GM18519 (cell line): ENCODE data around the gene CD244.
A peak's percentile ranks its signal among the peaks of the same experiment; 100 is the strongest.

ENCODE experiments used
- ATAC-seq: cut with Tn5 transposase; IDR thresholded peaks from one replicate; pipeline ENCODE4 v1.9.1; 2021; ENCODE audit warnings: mild to moderate bottlenecking, moderate library complexity; ENCODE audit not compliant: unreplicated experiment, low FRiP score

The CD244 gene

DNA sequence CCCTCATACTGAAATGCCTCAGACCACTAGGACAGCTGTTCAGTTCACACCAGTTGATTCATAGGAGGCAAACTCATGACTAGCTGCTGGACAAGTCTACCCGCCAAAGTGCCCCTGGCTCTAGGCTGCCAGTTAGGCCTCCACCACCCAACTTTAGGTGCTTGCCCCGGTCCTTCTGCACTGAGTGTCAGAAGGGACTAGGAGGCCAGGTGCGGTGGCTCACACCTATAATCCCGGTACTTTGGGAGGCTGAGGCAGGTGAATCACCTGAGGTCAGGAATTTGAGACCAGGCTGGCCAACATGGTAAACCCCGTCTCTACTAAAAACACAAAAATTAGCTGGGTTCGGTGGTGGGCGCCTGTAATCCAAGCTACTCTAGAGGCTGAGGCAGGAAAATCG lies 47.8 kb downstream of the CD244 start:
- ATAC-seq = no peak

DNA sequence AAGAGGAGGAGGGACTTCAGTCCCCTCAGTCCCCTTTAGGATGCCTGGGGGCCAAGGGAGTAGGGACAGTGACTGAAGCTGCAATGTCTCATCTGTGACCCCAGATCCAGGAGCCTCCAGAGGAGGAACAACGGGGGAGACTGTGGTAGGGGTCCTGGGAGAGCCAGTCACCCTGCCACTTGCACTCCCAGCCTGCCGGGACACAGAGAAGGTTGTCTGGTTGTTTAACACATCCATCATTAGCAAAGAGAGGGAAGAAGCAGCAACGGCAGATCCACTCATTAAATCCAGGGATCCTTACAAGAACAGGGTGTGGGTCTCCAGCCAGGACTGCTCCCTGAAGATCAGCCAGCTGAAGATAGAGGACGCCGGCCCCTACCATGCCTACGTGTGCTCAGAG lies 48.4 kb downstream of the CD244 start:
- no peak for ATAC-seq

DNA sequence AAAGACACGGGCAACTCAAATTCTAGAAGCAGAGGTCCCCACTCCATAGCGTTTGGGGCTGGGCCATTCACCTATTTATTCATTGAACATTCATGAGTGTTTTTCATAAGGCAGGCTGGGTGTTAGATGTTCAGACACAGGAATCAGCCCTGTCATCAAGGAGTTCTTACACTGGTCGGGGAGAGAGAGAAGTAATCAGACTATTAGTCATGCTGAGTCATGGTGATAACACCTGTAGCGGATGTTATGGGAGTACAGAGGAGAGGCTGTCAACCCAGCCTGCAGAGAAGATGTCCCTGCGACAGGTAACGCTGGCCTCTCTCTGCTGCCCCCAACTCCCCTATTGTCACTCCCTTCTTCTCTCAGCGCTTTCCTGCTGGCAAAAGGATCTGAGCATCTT lies 49.5 kb downstream of the CD244 start:
- no peak for ATAC-seq

DNA sequence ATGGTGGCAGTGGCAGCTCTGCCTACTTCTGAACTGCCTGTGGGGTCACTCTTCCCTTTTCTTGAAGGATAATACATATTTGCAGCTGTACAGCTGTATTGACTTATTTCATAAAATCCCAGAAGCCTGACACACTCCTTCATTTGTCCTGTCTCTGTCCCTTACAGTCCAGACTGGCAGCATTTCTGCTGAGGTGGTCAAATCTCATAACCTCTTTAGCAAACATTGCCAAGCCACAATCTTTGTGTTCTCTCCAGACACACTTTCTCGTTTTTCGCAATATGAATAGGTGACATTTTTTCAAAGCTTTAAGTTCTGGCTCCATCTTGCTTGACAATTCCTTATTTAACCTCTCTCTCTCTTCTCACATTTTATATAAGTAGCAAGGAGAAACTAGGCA lies 51.5 kb downstream of the CD244 start:
- ATAC-seq = no peak

DNA sequence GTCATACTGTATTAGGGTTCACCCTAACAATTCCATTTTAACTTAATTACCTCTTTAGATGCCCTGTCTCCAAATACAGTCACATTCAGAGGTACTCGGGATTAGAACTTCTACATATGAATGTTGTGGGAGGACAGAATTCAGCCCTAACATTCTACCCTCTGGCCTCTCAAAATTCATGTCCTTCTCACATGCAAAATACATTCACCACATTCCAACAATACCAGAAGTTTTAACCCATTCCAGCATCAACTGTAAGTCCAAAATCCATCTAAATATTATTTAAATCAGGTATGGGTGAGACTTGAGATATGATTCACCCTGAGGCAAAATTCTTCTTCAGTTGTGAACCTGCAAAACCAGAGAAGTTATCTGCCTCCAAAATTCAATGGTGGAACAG lies 52.2 kb downstream of the CD244 start:
- no peak for ATAC-seq

DNA sequence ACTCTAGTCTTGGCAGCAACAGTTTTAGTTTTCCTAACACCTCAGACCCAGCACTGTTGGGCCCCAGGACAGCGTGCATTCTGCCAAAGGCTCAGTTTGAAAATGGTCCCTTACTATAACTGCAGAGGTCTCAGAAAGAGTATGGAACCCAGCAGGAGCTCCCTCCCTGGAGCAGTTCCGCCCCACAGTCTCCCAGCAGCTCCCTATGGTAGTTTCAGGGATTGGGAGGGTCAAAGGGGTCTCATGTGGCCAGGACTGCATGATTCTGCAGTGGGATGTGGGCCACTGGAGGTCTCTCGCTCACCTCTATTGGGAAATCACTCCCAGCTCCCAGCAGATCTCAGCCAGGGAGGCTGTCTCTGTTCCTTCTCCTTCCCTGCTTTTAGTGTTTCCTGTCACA lies 54.4 kb downstream of the CD244 start:
- no peak for ATAC-seq

DNA sequence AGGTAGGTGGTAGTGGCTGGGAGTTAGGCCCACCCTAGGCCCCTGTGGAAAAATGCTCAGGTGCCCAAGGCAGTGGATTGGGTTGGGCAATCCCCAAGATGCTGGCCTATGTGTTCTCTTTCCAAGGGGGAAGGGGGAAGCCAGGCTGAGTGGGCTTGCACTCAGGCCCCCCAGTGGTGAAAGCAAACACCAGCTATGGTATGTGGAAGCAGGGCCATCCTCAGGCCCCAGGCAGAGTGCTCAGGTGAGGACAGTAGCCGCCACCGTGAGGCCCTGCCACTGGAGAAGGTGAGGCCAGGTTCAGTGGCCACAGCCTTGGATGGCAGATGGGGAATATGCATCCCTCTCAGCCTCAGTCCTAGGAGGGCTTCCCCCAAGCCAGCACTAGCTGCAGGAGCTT lies 54.9 kb downstream of the CD244 start:
- no peak for ATAC-seq

DNA sequence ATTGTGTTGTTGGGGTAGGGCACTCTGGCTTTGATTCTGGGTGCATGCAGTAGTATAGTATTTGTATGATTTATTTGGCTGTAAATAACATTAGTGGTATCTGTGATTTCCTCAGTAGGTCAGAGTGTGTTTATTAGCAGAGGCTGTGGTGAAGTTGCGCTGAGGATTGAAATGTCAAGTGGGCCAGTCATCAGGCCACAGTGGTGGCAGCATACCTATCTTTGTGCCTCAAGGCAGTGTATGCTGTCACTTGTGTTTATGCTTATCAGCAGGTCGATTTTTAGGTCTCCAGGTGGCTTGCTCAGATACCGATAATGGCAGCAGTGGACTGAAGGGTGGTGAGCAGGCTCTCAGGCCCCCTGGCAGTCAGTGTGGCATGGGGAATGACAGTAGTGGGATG lies 55.4 kb downstream of the CD244 start:
- no peak for ATAC-seq

DNA sequence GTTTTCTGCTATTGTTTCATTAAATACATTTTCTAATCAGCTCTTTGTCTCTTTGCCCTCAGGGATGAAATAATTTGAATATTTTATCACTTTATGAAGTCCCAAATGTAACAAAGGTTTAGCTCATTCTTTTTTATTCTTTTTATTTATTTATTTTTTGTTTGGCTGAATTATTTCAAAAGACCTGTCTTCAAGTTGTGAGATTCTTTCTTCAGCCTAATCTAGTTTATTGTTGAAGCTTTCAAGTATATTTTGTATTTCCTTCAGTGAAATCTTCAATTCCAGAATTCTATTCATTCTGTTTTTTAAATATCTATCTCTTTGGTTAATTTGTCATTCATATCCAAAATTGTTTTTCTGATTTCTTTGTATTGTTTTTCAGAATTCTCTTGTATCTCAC lies 55.9 kb downstream of the CD244 start:
- ATAC-seq = no peak

DNA sequence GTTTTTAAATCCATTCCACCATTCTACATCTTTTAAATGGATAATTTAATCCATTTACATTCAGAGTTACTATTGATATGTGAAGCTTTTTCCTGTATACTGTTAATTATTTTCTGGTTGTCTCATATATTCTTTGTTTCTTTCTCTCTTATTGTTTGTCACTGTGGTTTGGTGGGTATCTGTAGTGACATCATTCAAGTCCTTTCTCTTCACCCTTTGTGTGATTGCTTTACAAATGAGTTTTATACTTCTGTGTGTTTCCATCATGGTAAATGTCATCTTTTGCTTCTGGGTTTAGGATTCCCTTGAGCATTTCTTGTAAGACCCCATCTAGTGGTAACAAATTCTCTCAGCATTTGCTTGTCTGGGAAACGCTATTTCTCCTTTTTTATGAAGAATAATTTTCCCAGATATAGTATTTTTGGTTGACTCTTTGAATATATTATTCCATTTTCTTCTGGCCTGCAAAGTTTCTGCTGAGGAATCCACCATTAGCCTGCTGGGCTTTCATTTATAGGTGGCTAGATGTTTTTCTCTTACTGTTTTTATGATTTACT lies 56.5 kb downstream of the CD244 start:
- ATAC-seq = no peak

DNA sequence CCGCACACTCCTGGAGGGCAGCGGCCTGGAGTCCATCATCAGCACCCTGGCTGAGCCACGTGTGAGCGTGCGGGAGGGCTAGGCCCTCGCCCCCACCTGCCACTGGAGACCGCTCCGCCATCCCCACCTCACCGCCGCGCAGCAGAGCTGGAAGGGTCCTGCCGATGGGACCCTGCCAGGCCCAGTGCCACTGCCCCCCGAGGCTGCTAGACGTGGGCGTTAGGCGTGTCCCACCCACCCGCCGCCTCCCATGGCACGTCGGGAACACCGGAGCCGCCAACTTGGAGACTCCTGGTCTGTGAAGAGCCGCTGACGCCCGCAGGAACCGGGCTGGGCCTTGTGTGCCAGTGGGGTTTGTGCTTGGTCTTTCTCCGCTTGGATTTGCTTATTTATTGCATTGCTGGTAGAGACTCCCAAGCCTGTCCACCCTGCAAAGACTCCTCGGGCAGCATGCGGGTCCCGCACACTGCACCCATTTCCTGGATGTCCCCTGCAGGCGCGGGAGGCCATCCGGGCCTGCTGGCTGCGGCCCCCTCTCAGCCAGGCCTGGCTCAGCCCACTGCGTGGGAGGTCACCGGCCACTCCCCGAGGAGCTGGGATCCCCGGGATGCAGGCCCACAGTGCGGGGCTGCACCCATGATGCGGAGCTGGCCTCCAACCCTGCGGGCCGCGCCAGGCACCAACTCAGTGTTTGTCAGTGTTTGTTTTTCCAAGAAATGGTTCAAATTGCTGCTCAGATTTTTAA lies 60.7 kb downstream of the CD244 start:
- no peak for ATAC-seq

DNA sequence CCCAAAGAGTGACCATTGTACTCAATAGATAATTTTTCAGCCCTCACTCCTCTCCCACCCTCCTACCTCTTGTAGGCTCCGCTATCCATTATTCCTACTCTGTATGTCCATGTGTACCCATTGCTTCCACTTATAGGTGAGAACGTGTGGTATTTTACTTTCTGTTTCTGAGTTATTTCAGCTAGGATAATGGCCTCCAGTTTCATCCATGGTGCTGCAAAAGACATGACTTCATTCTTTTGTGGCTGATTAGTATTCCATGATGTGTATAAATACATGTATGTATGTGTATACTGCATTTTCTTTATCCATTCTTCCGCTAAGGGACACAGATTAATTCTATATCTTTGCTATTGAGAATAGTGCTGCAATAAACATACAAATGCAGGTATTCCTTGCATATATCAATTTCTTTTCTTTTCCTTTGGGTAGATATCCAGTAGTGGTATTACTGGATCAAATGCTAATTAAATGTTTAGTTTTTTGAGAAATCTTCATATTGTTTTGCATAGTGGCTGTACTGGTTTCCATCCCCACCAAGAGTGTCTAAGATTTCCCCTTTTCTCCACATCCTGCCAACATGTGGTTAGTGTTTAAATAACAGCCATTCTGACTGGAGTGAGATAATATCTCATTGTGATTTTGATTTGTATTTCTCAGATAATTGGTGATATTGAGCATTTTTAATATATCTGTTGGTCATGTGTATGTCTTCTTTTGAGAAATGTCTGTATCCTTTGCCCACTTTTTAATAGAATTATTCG lies 61.9 kb downstream of the CD244 start:
- no peak for ATAC-seq

DNA sequence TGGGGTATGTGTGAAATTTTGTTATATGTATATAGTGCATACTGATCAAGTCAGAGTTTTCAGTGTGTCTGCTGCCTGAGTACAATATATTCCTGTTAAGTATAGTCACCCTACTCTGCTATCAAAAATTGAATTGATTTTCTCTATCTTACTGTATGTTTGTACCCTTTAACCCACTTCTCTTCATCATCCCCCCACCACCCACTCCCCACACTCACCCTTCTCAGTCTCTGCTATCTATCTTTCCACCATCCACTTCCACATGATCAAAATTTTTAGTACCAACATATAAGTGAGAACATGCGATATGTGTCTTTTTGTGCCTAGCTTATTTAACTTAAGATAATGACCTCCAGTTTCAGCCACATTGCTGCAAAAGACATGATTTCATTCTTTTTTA lies 62.5 kb downstream of the CD244 start:
- no peak for ATAC-seq

DNA sequence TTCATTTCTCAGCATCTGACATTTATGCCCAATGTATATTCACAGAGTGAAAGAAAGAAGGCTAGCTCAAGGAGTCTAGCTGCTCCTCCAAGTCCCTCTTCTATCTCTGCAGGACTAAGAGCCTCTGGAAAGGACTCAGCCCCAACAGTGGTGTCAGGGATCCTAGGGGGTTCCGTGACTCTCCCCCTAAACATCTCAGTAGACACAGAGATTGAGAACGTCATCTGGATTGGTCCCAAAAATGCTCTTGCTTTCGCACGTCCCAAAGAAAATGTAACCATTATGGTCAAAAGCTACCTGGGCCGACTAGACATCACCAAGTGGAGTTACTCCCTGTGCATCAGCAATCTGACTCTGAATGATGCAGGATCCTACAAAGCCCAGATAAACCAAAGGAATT lies 63.0 kb downstream of the CD244 start:
- no peak for ATAC-seq

DNA sequence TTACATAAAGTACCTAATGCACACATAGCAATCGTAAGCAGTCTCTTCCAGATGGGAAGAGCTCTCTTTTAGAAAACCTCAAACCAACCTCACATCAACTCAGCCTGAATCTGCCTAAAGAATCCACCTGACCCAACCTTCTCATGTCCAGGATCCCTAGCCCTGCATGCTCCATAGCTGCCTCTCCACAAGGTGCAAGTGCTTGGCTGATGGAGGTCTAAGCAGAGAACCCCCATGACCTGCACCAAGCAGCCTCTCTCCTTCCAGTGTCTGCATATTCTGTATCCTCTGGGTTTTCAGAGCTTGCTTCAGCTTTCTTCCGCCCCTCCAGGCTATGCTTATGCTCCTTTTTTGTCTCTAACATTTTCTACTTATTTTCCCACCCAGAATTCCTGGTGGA lies 64.2 kb downstream of the CD244 start:
- ATAC-seq = no peak

DNA sequence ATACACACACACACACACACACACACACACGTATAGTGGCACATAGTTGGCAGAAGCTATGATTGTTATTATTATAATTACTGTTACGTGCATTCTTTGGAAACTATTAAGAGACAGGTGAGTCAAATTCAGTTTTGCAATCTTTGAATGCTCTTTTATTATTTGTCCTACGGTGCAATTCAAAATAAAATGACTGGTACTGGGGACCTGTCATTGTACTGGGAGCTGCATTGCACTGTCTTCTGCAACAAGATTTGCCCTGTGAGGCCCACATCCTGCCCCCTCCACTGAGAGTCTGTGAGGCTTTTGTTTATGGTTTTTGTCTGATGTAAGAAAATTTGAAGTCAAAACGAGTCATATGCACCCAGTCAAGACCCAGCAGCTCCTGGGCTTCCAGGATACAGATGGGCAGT lies 64.8 kb downstream of the CD244 start:
- ATAC-seq = no peak

DNA sequence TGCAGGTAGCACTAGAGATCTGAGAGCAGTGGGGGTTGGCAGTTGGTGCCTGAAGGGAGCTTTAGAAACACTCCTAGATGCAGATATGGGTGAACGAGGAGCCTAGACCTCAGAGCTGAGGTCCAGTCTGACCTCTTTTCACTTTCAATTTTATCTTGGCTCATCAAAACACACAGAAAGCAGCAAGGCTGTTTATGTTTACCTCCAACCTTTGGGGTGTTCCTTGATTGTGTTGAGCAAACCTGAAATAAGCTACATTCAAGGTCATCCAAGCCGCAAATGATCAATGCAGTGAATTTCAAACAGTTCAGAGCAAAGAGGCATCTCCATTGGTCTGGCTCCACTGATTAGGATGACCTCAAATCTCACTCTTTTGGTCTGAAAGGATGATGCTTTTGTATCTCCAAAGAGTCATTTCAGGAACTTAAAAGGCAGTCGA lies 65.4 kb downstream of the CD244 start:
- no peak for ATAC-seq

DNA sequence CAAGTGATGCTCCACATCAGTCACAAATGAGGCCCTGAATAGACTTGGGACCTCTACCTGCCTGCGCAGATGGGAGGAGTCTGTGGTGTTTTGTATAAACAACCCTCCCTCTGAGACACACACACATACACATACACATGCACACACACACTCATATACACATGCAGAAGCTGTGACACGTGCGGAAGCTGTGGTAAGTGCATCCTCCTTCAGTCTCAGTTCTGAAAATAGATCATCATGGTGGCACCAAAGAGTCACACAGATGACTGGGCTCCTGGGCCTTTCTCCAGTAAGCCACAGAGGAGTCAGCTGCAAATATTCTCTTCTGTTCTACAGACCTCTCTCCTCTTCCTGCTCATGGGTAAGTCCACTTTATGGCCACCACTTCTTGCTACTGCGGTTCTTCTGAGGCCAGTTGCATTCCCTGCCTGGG lies 66.7 kb downstream of the CD244 start, which contains the start of gene LY9:
Gene LY9 (plus strand): TSS at position 224 of the 433 bp plus-strand sequence. CDS start 14 bp downstream, at position 238.
- ATAC-seq = peak; percentile 80

DNA sequence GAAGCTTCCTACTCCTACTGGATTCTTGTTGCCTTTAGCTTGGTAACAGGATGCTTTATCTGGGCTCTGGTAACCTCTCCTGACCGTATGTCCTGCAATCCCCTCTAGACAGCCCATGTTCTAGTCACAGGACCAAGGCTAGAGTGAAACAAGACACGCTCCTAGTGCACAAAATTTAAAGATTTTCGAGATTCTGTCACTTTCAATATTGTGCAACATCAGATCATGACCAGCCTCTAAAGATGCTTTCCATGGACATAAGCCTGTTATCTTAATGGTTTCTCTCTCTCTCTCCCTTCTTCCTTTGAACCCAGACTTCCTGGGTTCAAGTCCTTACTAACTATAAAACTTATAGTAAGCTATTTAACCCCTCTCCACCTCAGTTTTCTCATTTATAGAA lies 68.3 kb downstream of the CD244 start:
- ATAC-seq = no peak

DNA sequence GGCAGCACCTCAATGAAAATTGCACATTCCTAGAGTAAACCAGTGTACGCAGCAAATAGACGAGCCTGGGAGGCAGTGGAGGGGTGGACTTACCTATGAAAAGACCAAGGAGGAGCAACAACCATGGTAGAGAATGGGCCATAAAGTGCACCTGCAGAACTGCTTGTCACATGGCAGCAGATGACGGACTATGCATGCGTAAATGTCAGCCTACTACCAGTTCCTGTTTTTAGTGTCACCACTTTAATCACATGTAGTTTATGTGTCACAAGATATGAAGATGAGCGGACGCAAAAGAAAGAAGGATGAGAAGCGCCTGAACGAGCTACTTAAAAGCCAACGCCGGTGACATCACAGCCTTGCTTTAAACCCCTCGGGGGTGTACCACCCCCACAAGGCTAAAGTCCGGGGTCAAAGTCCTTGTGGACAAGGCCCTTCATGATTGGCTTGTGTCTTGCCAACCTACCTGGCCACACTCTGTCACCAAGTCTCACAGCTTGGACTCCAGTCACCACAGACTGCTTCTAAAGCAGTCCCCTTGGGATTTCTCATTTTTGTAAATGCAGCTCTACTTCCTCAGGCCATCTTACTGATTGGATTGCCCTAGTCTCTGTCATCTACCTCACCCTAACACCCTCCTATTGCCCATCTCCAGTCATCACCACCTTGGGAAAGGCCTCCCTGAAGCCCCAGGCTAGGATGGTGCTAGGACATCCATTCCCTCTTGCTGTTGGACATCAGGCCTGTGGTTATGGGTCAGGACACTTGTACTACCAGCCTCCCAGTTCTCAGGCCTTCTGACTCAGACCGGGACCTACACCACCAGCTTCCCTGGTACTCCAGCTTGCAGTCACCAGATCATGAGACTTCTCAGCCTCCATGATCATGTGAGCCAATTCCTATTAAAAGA lies 72.7 kb downstream of the CD244 start:
- peak; percentile 83 for ATAC-seq
